Measurements from ENCODE around the gene HTR3A. TPM values are rescaled to one million over a fixed set of nuclear protein-coding genes. Genes with fewer than 3 reads are reported as not detected.

The HTR3A gene
- total RNA-seq, 1 experiment from 2014 or later: 0.21 TPM

- no peak for TF ChIP-seq CTCF (IDR thresholded peaks at IDR 0.05)
- no peak for TF ChIP-seq SIN3A (IDR thresholded peaks at IDR 0.05; ENCODE audit: borderline replicate concordance, insufficient read depth, low read depth, low read length)
- TF ChIP-seq TCF7L2 (IDR thresholded peaks at IDR 0.05; ENCODE audit: low read depth, low read length): no peak
- no peak for TF ChIP-seq POLR2AphosphoS5 (IDR thresholded peaks at IDR 0.05; ENCODE audit: low read depth, low read length)
- no peak for TF ChIP-seq REST (IDR thresholded peaks at IDR 0.05; ENCODE audit: insufficient read depth in 1 of 2, low read depth in 2 of 2, low read length in 1 of 2)
- Histone ChIP-seq H3K36me3 (ENCODE audit: control insufficient read depth, insufficient read depth, low read length) (no peaks in the 10 kb centered on the region), H3K27ac (ENCODE audit: low read length) (no peak overlapping the region), H3K9me3 (ENCODE audit: control insufficient read depth, insufficient read depth, low read depth, low read length) (no peaks in the 10 kb centered on the region), H3K4me1 (ENCODE audit: control insufficient read depth, insufficient read depth, low read length) (no peaks in the 10 kb centered on the region), H3K4me3 (ENCODE audit: low read depth in 2 of 2, low read length in 2 of 2) (no peak overlapping the region), H3K27me3 (ENCODE audit: control insufficient read depth, insufficient read depth, low read length) (peaks cover 4% of the 10 kb centered on the region; the same call in 1 of the 2 replicates)
- ChIA-PET POLR2A (no interaction called here), CTCF (no interaction called here)
- ATAC-seq: no peak
- no TSS peak for BruUV-seq (replicated peaks)
- intact Hi-C loops (cut with micrococcal nuclease; ENCODE audit: unreplicated experiment): no loop called here
- no peak for DNase-seq (ENCODE audit: low read depth, low spot score)
- in situ Hi-C loops (cut with HindIII; ENCODE audit: low pct_unique_long_range_greater_than_20kb, low sequenced_read_pairs): no loop called here
These were observed 25.6 kb downstream of the HTR3A start for GRCh38 chr11:114000526-114000925.

GRCh38 chr11:114001416-114001815 lies 26.5 kb downstream of the HTR3A start:
- Histone ChIP-seq H3K36me3 (ENCODE audit: control insufficient read depth, insufficient read depth, low read length) (no peaks in the 10 kb centered on the region), H3K27ac (ENCODE audit: low read length) (no peak overlapping the region), H3K27me3 (ENCODE audit: control insufficient read depth, insufficient read depth, low read length) (peaks cover 4% of the 10 kb centered on the region; the same call in 1 of the 2 replicates), H3K9me3 (ENCODE audit: control insufficient read depth, insufficient read depth, low read depth, low read length) (no peaks in the 10 kb centered on the region), H3K4me3 (ENCODE audit: low read depth in 2 of 2, low read length in 2 of 2) (no peak overlapping the region), H3K4me1 (ENCODE audit: control insufficient read depth, insufficient read depth, low read length) (no peaks in the 10 kb centered on the region)
- ChIA-PET POLR2A (no interaction called here), CTCF (no interaction called here)
- ATAC-seq: no peak
- no peak for DNase-seq (ENCODE audit: low read depth, low spot score)
- intact Hi-C loops (cut with micrococcal nuclease; ENCODE audit: unreplicated experiment): no loop called here
- in situ Hi-C loops (cut with HindIII; ENCODE audit: low pct_unique_long_range_greater_than_20kb, low sequenced_read_pairs): no loop called here
- BruUV-seq (replicated peaks): no TSS peak
- TF ChIP-seq SIN3A (IDR thresholded peaks at IDR 0.05; ENCODE audit: borderline replicate concordance, insufficient read depth, low read depth, low read length) (no peak), POLR2AphosphoS5 (IDR thresholded peaks at IDR 0.05; ENCODE audit: low read depth, low read length) (no peak), CTCF (IDR thresholded peaks at IDR 0.05) (no peak), TCF7L2 (IDR thresholded peaks at IDR 0.05; ENCODE audit: low read depth, low read length) (no peak), REST (IDR thresholded peaks at IDR 0.05; ENCODE audit: insufficient read depth in 1 of 2, low read depth in 2 of 2, low read length in 1 of 2) (no peak)

All from Panc1 (cell line).